GM12874 (cell line): Measurements from ENCODE around the gene LOX.

ENCODE experiments used
- CTCF ChIP-seq: IDR thresholded peaks from 2 replicates; pipeline ENCODE4 v1.5.1; 2011; ENCODE audit warnings: low read depth, mild to moderate bottlenecking, control low read depth, low read length, moderate library complexity; ENCODE audit not compliant: insufficient read depth

Gene LOX

GRCh38 chr5:122078116-122079110, at the start of gene LOX:
TSS of gene LOX (minus strand) at chr5:122078259. CDS start at chr5:122077985, 274 bp downstream.
- no peak for TF ChIP-seq CTCF

- TF ChIP-seq CTCF = no peak
Observed at GRCh38 chr5:122126756-122127321, 48.8 kb upstream of the LOX start.

GRCh38 chr5:122126177-122126755, 48.2 kb upstream of the LOX start:
- TF ChIP-seq CTCF = no peak

- no peak for TF ChIP-seq CTCF
Observed at GRCh38 chr5:122124766-122125165, 46.7 kb upstream of the LOX start.

- no peak for TF ChIP-seq CTCF
Observed at GRCh38 chr5:122121479-122122465, 43.7 kb upstream of the LOX start.

GRCh38 chr5:122120957-122121356, 42.9 kb upstream of the LOX start:
- TF ChIP-seq CTCF = no peak

GRCh38 chr5:122120493-122120892, 42.4 kb upstream of the LOX start:
- no peak for TF ChIP-seq CTCF
